CD4-positive, alpha-beta memory T cell (primary cell): Measurements from ENCODE around the gene BAHCC1. TPM values are rescaled to one million over a fixed set of nuclear protein-coding genes. Genes with fewer than 3 reads are reported as not detected.

Experiments used
- CTCF ChIA-PET: fragments of 350-600 bp; sonication (Branson Sonifier 250); formaldehyde crosslinking; loops from one replicate; lab custom pipeline; 2021; ENCODE audit warnings: inconsistent platforms; ENCODE audit not compliant: partially characterized antibody; lab: Charles Lee
- POLR2A ChIA-PET: fragments of 350-600 bp; sonication (Branson Sonifier 250); formaldehyde crosslinking; loops from one replicate; lab custom pipeline; 2021; ENCODE audit not compliant: partially characterized antibody; lab: Charles Lee
- DNase-seq, 5 donors: peaks; one replicate each; pipeline versions ENCODE4 v3.0.0 to v3.0.0-alpha.2; 2020 to 2022; ENCODE audit warnings: mixed read lengths in 1 of 5
- H3K27ac ChIP-seq: one replicate; pipeline ENCODE4 v1.7.0; 2013; ENCODE audit warnings: low read depth, low read length
- H3K27me3 ChIP-seq: 2 replicates; pipeline ENCODE4 v1.7.0; 2013; ENCODE audit warnings: mild to moderate bottlenecking, low read length, moderate library complexity; ENCODE audit not compliant: insufficient read depth
- H3K36me3 ChIP-seq: 2 replicates; pipeline ENCODE4 v1.7.0; 2013; ENCODE audit warnings: mild to moderate bottlenecking, low read length, moderate library complexity; ENCODE audit not compliant: insufficient read depth
- H3K4me1 ChIP-seq: 2 replicates; pipeline ENCODE4 v1.7.0; 2013; ENCODE audit warnings: mild to moderate bottlenecking, low read length, moderate library complexity; ENCODE audit not compliant: insufficient read depth
- H3K4me3 ChIP-seq, 2 donors: one replicate each; pipeline ENCODE4 v1.7.0; 2013; ENCODE audit warnings: low read length in 2 of 2, mild to moderate bottlenecking in 1 of 2
- H3K9me3 ChIP-seq, 2 donors: one replicate each; pipeline ENCODE4 v1.7.0; 2013; ENCODE audit warnings: low read length in 2 of 2, control low read depth in 1 of 2; ENCODE audit not compliant: control insufficient read depth in 1 of 2
- H3K27ac Mint-ChIP-seq, 7 donors: one replicate each; pipeline ENCODE4 v1.8.0; 2020 to 2021; ENCODE audit warnings: mixed read lengths in 7 of 7, mild to moderate bottlenecking in 6 of 7, inconsistent platforms in 3 of 7, moderate library complexity in 3 of 7
- H3K27me3 Mint-ChIP-seq, 2 donors: one replicate each; pipeline ENCODE4 v1.8.0; 2020 to 2021; ENCODE audit warnings: mixed read lengths in 2 of 2
- H3K36me3 Mint-ChIP-seq, 2 donors: one replicate each; pipeline ENCODE4 v1.8.0; 2020 to 2021; ENCODE audit warnings: mixed read lengths in 2 of 2, inconsistent platforms in 1 of 2, mild to moderate bottlenecking in 1 of 2
- H3K4me1 Mint-ChIP-seq, 4 donors: one replicate each; pipeline ENCODE4 v1.8.0; 2020 to 2021; ENCODE audit warnings: mixed read lengths in 4 of 4, mild to moderate bottlenecking in 1 of 4
- H3K4me3 Mint-ChIP-seq, 8 donors: one replicate each; pipeline ENCODE4 v1.8.0; 2020 to 2021; ENCODE audit warnings: mixed read lengths in 8 of 8, mild to moderate bottlenecking in 7 of 8, moderate library complexity in 6 of 8, inconsistent platforms in 3 of 8
- H3K9me3 Mint-ChIP-seq, 8 donors: one replicate each; pipeline ENCODE4 v1.8.0; 2020 to 2021; ENCODE audit warnings: mixed read lengths in 8 of 8, mild to moderate bottlenecking in 5 of 8, inconsistent platforms in 3 of 8, moderate library complexity in 1 of 8
- intact Hi-C: fragments of 100-400 bp; cut with micrococcal nuclease; formaldehyde crosslinking; loops from one replicate; pipeline ENCODE4 v1.15.1; 2023
- polyA plus RNA-seq, 2 donors: library from polyadenylated mRNA; unstranded; fragments of 300-500 nt; fragmentation: Illumina TruSeq; gene quantifications; one replicate each; pipeline ENCODE4 v1.2.3, GENCODE V29; 2021
- total RNA-seq, 2 experiments: library from RNA; stranded (reverse); gene quantifications; one replicate each; pipeline ENCODE4 v1.2.3, GENCODE V29; 2021

Gene BAHCC1
- total and polyA plus RNA-seq, 4 experiments from 2014 or later = not detected

DNA sequence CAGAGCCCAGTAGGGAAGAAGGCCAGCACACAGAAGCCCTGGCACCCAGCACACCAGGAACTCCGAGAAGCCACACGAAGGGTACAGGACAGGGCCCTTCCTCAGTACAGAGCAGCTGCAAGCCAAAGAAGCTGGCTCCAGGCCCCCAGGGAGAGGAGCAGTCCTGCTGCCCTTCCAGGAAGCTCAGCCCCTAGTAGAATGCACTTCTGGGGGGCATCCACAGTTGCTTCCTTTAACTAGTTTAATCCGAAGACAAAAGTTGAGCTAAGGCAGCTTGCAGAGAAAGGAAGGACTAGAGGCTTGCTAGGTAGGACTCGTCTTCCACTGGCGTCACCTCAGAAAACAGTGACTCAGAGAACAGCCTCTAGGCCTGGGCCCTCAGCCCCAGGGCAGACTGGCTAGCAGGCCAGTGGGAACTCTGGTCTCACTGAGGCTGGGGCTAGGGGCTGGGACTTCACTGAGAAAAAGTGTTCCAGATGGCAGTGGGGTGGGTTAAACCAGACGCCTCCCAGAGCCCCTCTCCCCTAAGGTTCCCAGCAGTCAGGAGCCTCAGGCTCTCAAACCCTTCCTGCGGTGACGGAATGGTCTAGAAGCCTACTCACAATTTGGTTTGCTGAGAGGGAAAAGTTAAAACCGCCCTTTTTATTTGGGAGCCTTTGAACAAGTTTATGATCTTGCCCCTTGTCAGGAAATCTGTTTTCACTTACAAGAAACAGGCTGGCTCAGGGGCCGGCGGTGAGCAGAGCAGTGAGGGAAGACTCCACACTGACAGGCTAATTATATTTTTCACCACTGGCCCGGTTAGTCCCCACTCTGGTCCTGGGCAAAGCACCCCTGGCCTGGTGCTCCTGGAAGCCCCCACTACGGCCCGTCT lies 75.9 kb downstream of the BAHCC1 start:
- H3K4me1 ChIP-seq = no peaks in the 10 kb centered on the region
- Mint-ChIP-seq H3K27me3 (no peaks in the 10 kb centered on the region), H3K4me1 (no peaks in the 10 kb centered on the region), H3K9me3 (peaks cover 0 to 2% (median 0%) of the 10 kb centered on the region in 8 donors), H3K27ac (peak overlapping the region in 1 of 7 donors; percentile 32), H3K4me3 (no peak overlapping the region), H3K36me3 (no peaks in the 10 kb centered on the region)
- no peaks in the 10 kb centered on the region for H3K36me3 ChIP-seq
- no peak overlapping the region for H3K27ac ChIP-seq
- DNase-seq = peak in 1 of 5 donors; percentile 14
- POLR2A ChIA-PET = no interaction called here
- no peak overlapping the region for H3K4me3 ChIP-seq
- no peaks in the 10 kb centered on the region for H3K27me3 ChIP-seq
- no peaks in the 10 kb centered on the region for H3K9me3 ChIP-seq
- intact Hi-C loops = no loop called here
- CTCF ChIA-PET = no interaction called here

DNA sequence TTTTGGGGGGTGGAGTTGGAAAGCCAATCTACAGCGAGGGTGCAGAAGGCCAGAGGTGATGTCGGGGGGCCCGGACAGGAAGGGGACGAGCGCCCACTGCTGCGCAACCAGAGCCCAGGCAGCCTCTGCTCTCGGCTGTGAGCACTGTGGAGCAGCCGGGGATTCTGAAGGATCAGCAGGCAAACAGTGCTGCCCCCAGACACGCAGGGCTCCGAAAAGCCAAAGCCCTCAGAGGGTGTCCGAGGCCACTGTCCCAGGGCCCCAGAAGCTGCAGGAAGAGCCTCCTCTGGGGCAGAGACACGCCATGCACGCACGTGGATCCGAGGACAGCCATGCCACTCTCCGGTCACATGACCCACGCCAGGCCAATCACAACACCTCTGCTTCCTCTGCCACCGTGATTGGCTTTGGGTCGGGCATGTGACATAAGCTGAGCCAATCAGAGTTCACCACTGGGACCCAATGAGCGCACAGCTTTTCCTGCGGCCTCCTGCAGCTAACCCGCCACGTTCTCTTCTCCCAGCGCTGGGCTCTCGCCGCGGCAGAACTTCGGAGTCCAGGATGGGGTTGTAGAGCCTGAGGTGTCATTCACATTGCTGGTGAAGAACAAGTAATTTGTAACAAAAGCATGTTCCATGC lies 76.7 kb downstream of the BAHCC1 start:
- no peaks in the 10 kb centered on the region for H3K36me3 ChIP-seq
- no peaks in the 10 kb centered on the region for H3K36me3 Mint-ChIP-seq
- POLR2A ChIA-PET = no interaction called here
- H3K4me1 ChIP-seq = no peaks in the 10 kb centered on the region
- peaks cover 0 to 1% of the 10 kb centered on the region in 2 donors for H3K27me3 Mint-ChIP-seq
- no peaks in the 10 kb centered on the region for H3K9me3 ChIP-seq
- DNase-seq = peak in 2 of 5 donors; percentile 24 to 30
- peaks cover 0 to 2% (median 0%) of the 10 kb centered on the region in 8 donors for H3K9me3 Mint-ChIP-seq
- no peaks in the 10 kb centered on the region for H3K4me1 Mint-ChIP-seq
- no peak overlapping the region for H3K27ac Mint-ChIP-seq
- H3K27me3 ChIP-seq = no peaks in the 10 kb centered on the region
- intact Hi-C loops = no loop called here
- CTCF ChIA-PET = no interaction called here
- H3K27ac ChIP-seq = no peak overlapping the region
- H3K4me3 ChIP-seq = no peak overlapping the region
- H3K4me3 Mint-ChIP-seq = no peak overlapping the region

DNA sequence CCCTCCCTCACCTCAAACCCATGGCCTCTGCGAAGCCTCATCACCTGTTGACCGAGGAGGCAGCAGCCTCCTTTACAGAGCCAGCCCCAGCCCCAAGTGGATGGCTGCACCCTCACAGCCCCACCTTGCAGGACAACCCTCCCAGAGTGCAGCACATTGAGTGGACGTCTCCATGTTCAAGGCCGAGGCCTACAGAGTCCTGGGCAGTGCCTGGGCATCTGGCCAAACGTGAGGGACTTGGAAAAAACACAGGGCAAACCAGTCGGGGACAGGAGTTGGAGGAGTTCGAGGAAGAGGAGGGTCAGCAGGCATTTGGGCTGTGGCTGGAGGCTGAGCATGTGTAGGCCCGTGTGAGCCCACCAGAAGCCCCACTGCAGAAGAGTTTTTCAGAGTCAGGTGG lies 77.8 kb downstream of the BAHCC1 start:
- peaks cover 0 to 3% (median 0%) of the 10 kb centered on the region in 8 donors for H3K9me3 Mint-ChIP-seq
- Histone ChIP-seq H3K27me3 (no peaks in the 10 kb centered on the region), H3K36me3 (no peaks in the 10 kb centered on the region), H3K4me1 (no peaks in the 10 kb centered on the region), H3K27ac (no peak overlapping the region), H3K4me3 (no peak overlapping the region), H3K9me3 (no peaks in the 10 kb centered on the region)
- intact Hi-C loops = no loop called here
- H3K27me3 Mint-ChIP-seq = peaks cover 1 to 6% of the 10 kb centered on the region in 2 donors
- no peak for DNase-seq
- no peaks in the 10 kb centered on the region for H3K36me3 Mint-ChIP-seq
- POLR2A ChIA-PET = no interaction called here
- H3K27ac Mint-ChIP-seq = no peak overlapping the region
- no peak overlapping the region for H3K4me3 Mint-ChIP-seq
- CTCF ChIA-PET = no interaction called here
- no peaks in the 10 kb centered on the region for H3K4me1 Mint-ChIP-seq

DNA sequence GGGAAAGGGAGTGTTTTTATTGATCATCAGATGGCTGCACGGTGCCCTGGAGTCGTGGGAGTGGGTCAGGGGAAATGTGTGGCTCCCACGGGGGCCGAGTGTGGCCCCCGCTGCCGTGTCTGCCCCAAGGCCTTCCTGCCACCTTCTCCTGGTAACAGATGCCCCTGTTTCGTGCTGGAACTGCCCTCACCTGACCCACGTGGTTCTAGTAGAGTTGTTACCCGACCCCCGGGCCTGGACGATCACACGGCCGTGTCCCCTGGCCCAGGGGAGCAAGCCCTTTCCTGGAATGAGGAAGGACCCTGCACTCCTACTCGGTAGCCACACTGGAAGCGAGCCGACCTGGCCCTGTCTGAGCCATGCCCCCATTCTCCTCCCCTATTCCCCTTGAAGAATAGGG lies 79.7 kb downstream of the BAHCC1 start:
- Mint-ChIP-seq H3K27me3 (peaks cover 6 to 15% of the 10 kb centered on the region in 2 donors), H3K9me3 (peaks cover 0 to 3% (median 0%) of the 10 kb centered on the region in 8 donors), H3K4me1 (no peaks in the 10 kb centered on the region), H3K36me3 (no peaks in the 10 kb centered on the region), H3K27ac (no peak overlapping the region), H3K4me3 (no peak overlapping the region)
- H3K9me3 ChIP-seq = no peaks in the 10 kb centered on the region
- no peaks in the 10 kb centered on the region for H3K36me3 ChIP-seq
- peaks cover under 1% of the 10 kb centered on the region for H3K27me3 ChIP-seq
- no peak overlapping the region for H3K27ac ChIP-seq
- ChIA-PET CTCF (interaction anchor here (2.0 kb wide), 1 partner anchor 10 kb away, joined by 7 read pairs; no protein-coding TSS in a partner anchor), POLR2A (no interaction called here)
- H3K4me1 ChIP-seq = no peaks in the 10 kb centered on the region
- intact Hi-C loops = no loop called here
- peak in 1 of 5 donors; percentile 0 for DNase-seq
- no peak overlapping the region for H3K4me3 ChIP-seq

DNA sequence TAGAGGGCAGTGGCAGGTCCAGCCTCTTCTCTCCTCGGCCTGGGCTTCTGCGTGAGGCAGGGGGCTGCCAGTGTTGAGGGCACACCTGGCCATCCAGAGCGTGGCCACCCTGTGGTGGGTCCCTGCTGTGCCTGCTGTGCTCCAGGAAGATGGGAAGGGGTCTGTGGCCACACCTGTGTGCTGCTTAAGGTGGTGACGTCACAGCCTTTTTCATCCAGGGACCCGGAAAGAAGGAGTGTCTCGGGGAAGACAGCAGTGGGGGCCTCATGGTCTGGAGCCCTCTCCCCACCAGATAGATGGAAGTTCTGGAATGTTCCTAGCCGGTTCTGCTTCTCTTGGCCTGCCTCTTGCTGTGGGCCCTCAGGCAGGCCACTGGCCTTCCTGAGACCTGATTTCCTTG lies 80.8 kb downstream of the BAHCC1 start:
- no peak overlapping the region for H3K4me3 Mint-ChIP-seq
- H3K27ac ChIP-seq = no peak overlapping the region
- no peaks in the 10 kb centered on the region for H3K4me1 ChIP-seq
- ChIA-PET CTCF (no interaction called here), POLR2A (no interaction called here)
- H3K4me3 ChIP-seq = no peak overlapping the region
- H3K27me3 ChIP-seq = peaks cover 10% of the 10 kb centered on the region
- peaks cover 0 to 3% (median 0%) of the 10 kb centered on the region in 8 donors for H3K9me3 Mint-ChIP-seq
- H3K4me1 Mint-ChIP-seq = peaks cover 0 to 4% (median 2%) of the 10 kb centered on the region in 4 donors
- no peaks in the 10 kb centered on the region for H3K36me3 Mint-ChIP-seq
- H3K27ac Mint-ChIP-seq = no peak overlapping the region
- no peaks in the 10 kb centered on the region for H3K36me3 ChIP-seq
- peaks cover 8 to 22% of the 10 kb centered on the region in 2 donors for H3K27me3 Mint-ChIP-seq
- H3K9me3 ChIP-seq = no peaks in the 10 kb centered on the region
- intact Hi-C loops = no loop called here
- DNase-seq = peak in 1 of 5 donors; percentile 0

DNA sequence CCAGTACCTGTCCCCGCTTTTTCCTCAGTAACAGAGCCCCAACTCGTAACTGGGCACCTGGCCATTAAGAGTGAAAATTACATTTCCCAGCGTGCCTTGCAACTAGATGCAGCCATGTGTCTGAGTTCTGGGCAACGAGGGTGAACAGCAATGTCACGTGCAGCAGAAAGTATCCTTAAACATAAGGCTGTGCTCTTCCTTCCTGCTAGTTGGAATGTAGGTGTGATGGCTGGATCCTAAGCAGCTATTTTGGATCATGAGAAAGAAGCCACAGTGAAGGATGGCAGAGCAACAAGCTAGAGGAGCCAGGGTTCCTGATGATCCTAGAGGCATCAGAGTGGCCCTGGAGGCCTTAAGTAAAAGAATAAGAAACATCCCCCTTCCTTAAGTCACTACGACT lies 81.4 kb downstream of the BAHCC1 start:
- Histone ChIP-seq H3K4me1 (peaks cover 3% of the 10 kb centered on the region), H3K9me3 (no peaks in the 10 kb centered on the region), H3K27ac (no peak overlapping the region), H3K4me3 (no peak overlapping the region), H3K27me3 (peaks cover 11% of the 10 kb centered on the region), H3K36me3 (no peaks in the 10 kb centered on the region)
- H3K27me3 Mint-ChIP-seq = peaks cover 9 to 22% of the 10 kb centered on the region in 2 donors
- POLR2A ChIA-PET = no interaction called here
- intact Hi-C loops = no loop called here
- peaks cover 0 to 6% (median 3%) of the 10 kb centered on the region in 4 donors for H3K4me1 Mint-ChIP-seq
- peaks cover 0 to 3% (median 0%) of the 10 kb centered on the region in 8 donors for H3K9me3 Mint-ChIP-seq
- H3K27ac Mint-ChIP-seq = no peak overlapping the region
- no peaks in the 10 kb centered on the region for H3K36me3 Mint-ChIP-seq
- H3K4me3 Mint-ChIP-seq = no peak overlapping the region
- DNase-seq = no peak
- CTCF ChIA-PET = no interaction called here

DNA sequence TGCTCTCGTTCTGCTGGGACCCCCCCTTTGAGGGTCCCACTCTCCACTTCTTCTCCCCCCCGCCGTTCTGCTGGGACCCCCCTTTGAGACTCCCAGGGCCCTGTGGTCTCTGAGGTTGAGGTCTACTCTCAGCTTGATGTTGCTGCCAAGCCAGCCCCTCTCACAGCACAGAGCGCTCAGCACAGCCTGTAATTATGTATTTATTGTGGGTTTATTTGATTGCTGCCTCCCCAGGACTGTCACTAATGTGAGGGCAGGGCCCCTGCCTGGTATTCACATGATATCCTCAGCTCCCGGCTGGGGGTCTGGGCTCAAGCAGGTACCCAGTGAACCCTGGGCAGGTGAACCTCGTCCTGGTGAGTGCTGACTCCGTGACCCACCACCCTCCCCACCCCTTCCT lies 81.9 kb downstream of the BAHCC1 start:
- Histone ChIP-seq H3K9me3 (no peaks in the 10 kb centered on the region), H3K4me3 (no peak overlapping the region), H3K4me1 (peaks cover 7% of the 10 kb centered on the region), H3K27ac (no peak overlapping the region), H3K36me3 (no peaks in the 10 kb centered on the region), H3K27me3 (peaks cover 17% of the 10 kb centered on the region)
- Mint-ChIP-seq H3K36me3 (no peaks in the 10 kb centered on the region), H3K27ac (no peak overlapping the region), H3K4me1 (peaks cover 2 to 11% (median 6%) of the 10 kb centered on the region in 4 donors), H3K27me3 (peaks cover 11 to 22% of the 10 kb centered on the region in 2 donors), H3K9me3 (peaks cover 0 to 5% (median 0%) of the 10 kb centered on the region in 8 donors), H3K4me3 (no peak overlapping the region)
- DNase-seq = no peak
- POLR2A ChIA-PET = no interaction called here
- CTCF ChIA-PET = no interaction called here
- intact Hi-C loops = no loop called here
